Measurements from ENCODE around the gene TGM3.

- TF ChIP-seq FOXP2 (optimal IDR thresholded peaks at IDR 0.05; ENCODE audit: control extremely low read depth, extremely low read length, insufficient read depth) (no peak), EZH2 (IDR thresholded peaks at IDR 0.05) (no peak)
These were observed 34.7 kb upstream of the TGM3 start for GRCh38 chr20:2261046-2261485.
